Measurements from ENCODE around the gene OR2A5. TPM values are rescaled to one million over a fixed set of nuclear protein-coding genes. Genes with fewer than 3 reads are reported as not detected.
A peak's percentile ranks its signal among the peaks of the same experiment; 100 is the strongest.
"Not testable (repeated sequence)": the region's sequence is repeated elsewhere in the genome, so short reads cannot be mapped to it uniquely, and the experiment has no call there.

The OR2A5 gene
- total RNA-seq, 1 experiment from 2014 or later, result not detected

- no peak for DNase-seq (ENCODE audit: low spot score)
Observed at GRCh38 chr7:144032985-144033709, 15.6 kb upstream of the OR2A5 start.

- no peak for DNase-seq (ENCODE audit: low spot score)
Observed at GRCh38 chr7:144035385-144035784, 13.4 kb upstream of the OR2A5 start.

- DNase-seq (ENCODE audit: low spot score), result no peak
Observed at GRCh38 chr7:144036302-144036885, 12.4 kb upstream of the OR2A5 start.

GRCh38 chr7:144037414-144038035 is 11.2 kb upstream of the OR2A5 start:
- DNase-seq (ENCODE audit: low spot score), result no peak

GRCh38 chr7:144038887-144039286 is 9.9 kb upstream of the OR2A5 start:
- no peak for DNase-seq (ENCODE audit: low spot score)

- no peak for DNase-seq (ENCODE audit: low spot score)
Observed at GRCh38 chr7:144049491-144049890, 743 bp downstream of the OR2A5 start.

GRCh38 chr7:144050093-144050492 is 1.3 kb downstream of the OR2A5 start:
- DNase-seq (ENCODE audit: low spot score), result no peak

- DNase-seq (ENCODE audit: low spot score), result not testable (repeated sequence)
Observed at GRCh38 chr7:144050884-144051283, 2.1 kb downstream of the OR2A5 start.

- DNase-seq (ENCODE audit: low spot score), result peak; percentile 33
Observed at GRCh38 chr7:144057954-144058353, 9.2 kb downstream of the OR2A5 start.

GRCh38 chr7:144063710-144064109 is 15.0 kb downstream of the OR2A5 start:
- DNase-seq (ENCODE audit: low spot score), result no peak

- DNase-seq (ENCODE audit: low spot score), result no peak
Observed at GRCh38 chr7:144069511-144069910, 20.8 kb downstream of the OR2A5 start, which contains the start of gene OR2A25. Gene OR2A25, plus strand, starts transcription at chr7:144069811. Its CDS starts 4,409 bp downstream, at chr7:144074220.

GRCh38 chr7:144069953-144070352 is 21.2 kb downstream of the OR2A5 start:
- DNase-seq (ENCODE audit: low spot score), result no peak

- no peak for DNase-seq (ENCODE audit: low spot score)
Observed at GRCh38 chr7:144074374-144074773, 25.6 kb downstream of the OR2A5 start.

- DNase-seq (ENCODE audit: low spot score), result no peak
Observed at GRCh38 chr7:144085978-144086377, 37.2 kb downstream of the OR2A5 start, which contains the start of gene OR2A12. Gene OR2A12, plus strand, starts transcription at chr7:144086278. Its CDS starts 8,830 bp downstream, at chr7:144095108.

- no peak for DNase-seq (ENCODE audit: low spot score)
Observed at GRCh38 chr7:144086730-144087129, 38.0 kb downstream of the OR2A5 start.

GRCh38 chr7:144087230-144087629 is 38.5 kb downstream of the OR2A5 start:
- DNase-seq (ENCODE audit: low spot score), result no peak

GRCh38 chr7:144090667-144091066 is 41.9 kb downstream of the OR2A5 start:
- DNase-seq (ENCODE audit: low spot score), result no peak

- DNase-seq (ENCODE audit: low spot score), result no peak
Observed at GRCh38 chr7:144098776-144099175, 50.0 kb downstream of the OR2A5 start.

GRCh38 chr7:144100607-144101006 is 51.9 kb downstream of the OR2A5 start:
- DNase-seq (ENCODE audit: low spot score), result no peak

GRCh38 chr7:144102041-144102440 is 53.3 kb downstream of the OR2A5 start:
- no peak for DNase-seq (ENCODE audit: low spot score)

GRCh38 chr7:144105211-144105610 is 56.5 kb downstream of the OR2A5 start:
- no peak for DNase-seq (ENCODE audit: low spot score)
